ENCODE measurements around the gene PPM1E.
A peak's percentile ranks its signal among the peaks of the same experiment; 100 is the strongest.
"Not testable (repeated sequence)": the region's sequence is repeated elsewhere in the genome, so short reads cannot be mapped to it uniquely, and the experiment has no call there.

Gene PPM1E

GRCh38 chr17:58850106-58850505 lies 94.5 kb downstream of the PPM1E start:
- DNase-seq, result not testable (repeated sequence)

DNA sequence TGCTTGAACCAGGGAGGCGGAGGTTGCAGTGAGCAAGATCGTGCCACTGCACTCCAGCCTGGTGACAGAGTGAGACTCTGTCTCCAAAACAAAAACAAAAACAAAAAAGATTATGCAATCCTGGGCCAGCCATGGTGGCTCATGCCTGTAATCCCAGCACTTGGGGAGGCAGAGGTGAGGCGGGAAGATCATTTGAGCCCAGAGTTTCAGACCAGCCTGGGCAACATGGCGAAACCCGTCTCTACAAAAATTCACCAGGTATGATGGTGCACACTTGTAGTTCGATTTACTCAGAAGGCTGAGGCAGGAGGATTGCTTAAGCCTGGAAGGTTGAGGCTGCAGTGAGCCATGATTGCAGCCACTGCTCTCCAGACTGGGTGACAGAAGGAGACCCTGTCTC lies 109.6 kb downstream of the PPM1E start:
- DNase-seq, result no peak

- no peak for DNase-seq
These were observed 115.1 kb downstream of the PPM1E start for GRCh38 chr17:58870747-58871146.

GRCh38 chr17:58873926-58874325 lies 118.3 kb downstream of the PPM1E start:
- no peak for DNase-seq

GRCh38 chr17:58875261-58875660 lies 119.6 kb downstream of the PPM1E start:
- no peak for DNase-seq

DNA sequence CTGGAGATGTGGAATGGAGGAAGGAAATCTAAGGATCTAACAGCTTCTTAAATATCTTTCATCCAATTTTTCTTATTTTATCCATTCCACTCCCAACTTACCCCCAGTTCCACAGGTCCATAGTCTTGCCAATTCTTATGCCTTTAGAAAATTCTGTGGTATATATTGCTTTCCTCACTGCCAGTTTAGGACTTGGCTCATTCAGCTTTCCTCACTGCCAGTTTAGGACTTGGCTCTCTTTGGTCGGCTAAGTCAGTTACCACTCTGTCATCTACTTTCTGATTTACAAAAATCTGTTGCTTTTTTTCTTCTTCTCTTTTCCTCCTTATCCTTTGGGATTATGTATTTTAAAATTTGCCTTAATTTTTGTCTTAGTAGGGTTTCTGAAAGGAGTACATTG lies 128.5 kb downstream of the PPM1E start:
- no peak for DNase-seq

GRCh38 chr17:58886514-58886913 lies 130.9 kb downstream of the PPM1E start:
- no peak for DNase-seq

DNA sequence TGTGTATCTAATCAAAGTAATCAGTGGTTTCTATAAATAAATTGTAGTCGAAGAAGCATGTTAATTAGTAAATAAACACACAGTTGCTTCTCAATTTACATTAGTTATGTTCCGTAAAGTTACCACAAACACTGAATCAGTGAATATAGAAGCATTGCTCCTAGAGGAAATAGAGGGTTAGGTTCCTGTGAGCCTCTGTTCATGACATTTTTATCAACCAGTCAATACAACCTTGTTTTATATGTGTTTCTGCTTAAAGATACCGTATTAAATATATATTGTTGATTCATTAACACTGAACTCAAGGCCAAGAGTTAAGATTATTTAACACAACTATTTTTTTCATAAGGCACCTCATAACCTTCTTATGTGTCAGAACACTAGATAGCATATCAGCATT lies 134.3 kb downstream of the PPM1E start:
- no peak for DNase-seq

DNA sequence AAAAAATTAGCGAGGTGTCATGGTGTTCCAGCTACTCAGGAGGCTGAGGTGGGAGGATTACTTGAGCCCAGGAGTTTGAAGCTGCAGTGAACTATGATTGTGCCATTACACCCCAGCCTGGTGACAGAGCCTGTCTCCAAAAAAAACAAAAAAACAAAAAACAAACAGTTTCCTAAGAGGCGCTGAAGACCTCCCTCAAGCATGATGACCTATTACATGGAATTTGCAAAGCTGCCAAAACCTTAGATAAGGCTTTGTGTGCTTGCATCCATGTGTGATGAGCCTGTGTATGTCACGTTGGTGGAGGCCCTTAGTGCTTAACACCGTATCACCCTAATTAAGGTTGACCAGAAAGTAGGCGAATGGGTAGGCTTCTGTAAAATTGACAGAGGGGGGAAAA lies 143.5 kb downstream of the PPM1E start:
- no peak for DNase-seq

DNA sequence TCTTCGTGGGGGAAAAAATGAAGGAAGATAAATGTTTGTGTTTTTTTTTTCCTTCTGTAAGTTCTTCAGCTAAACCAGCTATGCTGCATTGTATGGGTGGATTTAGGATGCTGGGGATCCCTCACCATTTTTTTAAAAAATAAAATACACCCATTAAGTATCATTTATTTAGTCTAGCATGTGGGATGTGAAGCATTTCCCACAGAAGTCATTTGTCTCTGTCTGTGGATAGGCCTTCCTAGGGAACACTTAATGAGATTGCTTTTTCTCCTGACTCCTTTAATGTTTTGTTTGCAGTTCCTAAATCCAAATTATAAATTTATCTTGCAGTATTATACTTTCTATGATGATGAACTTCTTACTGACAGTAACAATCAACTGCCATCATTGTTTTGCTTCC lies 146.7 kb downstream of the PPM1E start:
- DNase-seq, result no peak

DNA sequence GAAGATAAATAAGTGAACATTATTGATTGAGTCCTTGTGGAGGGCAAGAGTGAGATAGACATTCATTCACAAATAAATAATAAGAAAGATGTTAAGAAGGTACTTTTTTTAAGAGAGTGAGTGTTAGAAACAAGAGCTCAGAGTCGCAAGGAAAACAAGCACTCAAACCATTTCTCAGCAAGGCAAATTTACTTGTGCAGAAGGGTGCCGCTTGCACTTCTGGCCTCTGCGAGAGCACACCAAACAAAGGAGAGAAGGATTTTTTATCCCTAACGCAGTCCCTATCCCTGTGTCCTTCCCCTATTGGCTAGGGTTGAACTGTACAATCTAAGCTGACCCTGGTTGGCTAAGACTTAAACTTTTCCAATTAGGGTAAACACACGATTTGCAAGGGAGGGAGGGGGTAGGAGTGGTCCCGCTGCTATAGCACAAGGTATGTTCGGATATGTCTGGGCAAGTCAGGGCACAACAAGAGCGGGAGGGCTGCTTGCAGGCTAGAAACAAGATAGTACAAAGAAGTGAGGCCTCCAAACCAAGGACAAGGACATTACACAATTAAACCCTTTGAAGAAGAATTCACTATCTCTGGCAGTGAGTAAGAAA lies 156.2 kb downstream of the PPM1E start:
- no peak for DNase-seq

DNA sequence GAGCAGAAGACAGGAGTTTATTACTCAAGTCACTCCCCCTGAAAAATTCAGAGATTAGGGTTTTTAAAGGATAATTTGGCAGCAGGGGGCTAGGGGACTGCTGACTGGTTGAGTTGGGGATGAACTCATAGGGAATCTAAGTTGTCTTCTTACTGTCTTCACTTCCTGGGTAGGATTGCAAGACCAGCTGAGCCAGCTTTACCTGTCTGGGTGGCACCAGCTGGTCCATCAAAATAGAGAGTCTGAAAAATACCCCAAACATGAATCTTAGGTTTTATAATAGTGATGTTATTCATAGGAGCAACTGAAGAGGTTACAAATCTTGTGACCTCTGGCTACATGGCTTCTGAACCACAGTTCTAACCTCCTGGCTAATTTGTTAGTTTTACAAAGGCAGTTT lies 157.9 kb downstream of the PPM1E start:
- no peak for DNase-seq

DNA sequence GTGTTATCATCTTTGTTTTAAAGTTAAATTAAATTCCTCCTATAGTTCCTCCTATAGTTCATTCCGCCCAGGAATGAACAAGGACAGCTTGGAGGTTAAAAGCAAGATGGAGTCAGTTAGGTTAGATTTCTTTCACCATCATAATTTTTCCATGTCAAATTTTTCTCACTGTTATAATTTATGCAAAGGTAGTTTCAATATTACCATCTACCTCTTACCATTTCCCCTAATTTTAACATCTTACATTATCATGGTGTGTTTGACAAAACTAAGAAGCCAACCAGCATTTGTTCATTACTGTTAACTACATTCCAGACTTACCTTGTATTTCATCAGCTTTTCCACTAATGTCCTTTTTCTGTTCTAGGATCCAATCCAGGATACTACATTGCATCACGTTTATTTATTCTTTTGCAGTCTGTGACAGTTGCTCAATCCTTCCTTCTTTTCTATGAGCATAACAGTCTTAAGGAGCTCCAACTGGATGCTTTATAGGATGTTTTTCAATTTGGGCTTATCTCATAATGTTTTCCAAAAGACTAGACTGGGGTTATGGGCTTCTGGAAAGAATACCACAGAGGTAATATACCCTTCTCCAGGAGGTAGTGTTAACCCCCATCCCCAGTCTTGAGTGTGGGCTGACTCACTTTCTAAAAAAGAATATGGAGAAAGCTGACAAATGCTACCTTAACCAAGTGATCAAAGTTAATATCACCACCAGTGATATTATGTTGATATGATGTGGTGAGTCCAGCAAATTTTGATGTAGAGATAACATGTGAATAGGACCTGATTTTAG lies 158.5 kb downstream of the PPM1E start:
- peak; percentile 0 for DNase-seq

DNA sequence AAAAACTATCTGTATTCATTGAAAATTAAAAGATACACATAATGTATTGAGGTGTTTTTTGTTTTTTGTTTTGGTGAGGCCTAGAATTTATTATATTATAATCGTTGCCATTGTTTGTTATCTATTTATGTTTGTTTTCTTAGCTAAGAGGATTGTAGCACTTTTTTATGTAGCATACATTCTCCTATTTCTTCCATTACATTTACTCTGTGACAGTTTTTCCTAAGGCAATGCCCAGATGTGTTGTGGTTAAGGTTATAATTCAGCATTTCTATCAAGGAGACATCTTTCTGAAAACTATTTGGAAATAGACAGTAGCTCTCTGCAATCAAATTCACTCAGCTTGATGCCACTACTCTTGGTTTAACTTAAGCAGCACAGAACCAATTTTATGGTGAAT lies 161.6 kb downstream of the PPM1E start:
- no peak for DNase-seq

GRCh38 chr17:58918072-58918471 lies 162.4 kb downstream of the PPM1E start:
- no peak for DNase-seq

DNA sequence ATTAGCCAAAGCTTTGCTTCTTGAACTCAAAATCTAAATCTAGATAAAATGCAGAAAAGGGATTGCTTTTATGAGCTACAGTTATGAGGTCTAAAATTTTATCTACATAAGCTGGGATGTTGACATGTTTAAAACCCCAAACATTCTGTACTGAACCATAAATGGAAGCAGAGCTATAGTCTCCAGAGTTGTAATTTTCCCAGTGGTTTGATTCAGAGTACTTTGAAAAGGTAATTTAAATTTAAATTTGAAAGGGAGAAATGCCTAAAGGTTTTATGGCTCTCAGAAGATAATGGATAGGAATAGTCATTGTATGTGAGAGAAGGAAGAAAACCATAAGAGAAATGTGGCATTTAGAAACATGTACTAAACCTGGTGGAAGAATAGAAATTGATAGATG lies 163.2 kb downstream of the PPM1E start:
- no peak for DNase-seq

- DNase-seq, result no peak
These were observed 165.1 kb downstream of the PPM1E start for GRCh38 chr17:58920773-58921172.

- DNase-seq, result no peak
These were observed 177.3 kb downstream of the PPM1E start for GRCh38 chr17:58932956-58933355.

DNA sequence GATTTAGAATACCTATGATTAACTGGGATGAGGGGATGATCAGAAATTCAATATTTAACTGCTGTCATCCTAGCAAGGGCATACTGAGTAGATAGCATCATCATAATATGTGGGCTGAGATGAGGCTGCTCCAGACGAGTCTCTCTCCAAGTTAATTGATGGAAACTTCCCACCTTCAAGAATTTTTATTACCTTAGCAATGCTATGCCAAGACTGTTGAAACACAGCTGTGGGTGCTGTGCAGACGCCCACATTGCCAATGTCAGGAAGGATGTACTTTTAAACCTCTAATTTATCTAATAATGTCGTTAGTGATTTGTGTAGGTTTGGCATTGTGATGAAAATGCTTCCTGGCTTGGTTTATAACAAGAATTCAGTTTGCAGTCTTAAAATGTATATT lies 180.6 kb downstream of the PPM1E start:
- DNase-seq, result no peak

DNA sequence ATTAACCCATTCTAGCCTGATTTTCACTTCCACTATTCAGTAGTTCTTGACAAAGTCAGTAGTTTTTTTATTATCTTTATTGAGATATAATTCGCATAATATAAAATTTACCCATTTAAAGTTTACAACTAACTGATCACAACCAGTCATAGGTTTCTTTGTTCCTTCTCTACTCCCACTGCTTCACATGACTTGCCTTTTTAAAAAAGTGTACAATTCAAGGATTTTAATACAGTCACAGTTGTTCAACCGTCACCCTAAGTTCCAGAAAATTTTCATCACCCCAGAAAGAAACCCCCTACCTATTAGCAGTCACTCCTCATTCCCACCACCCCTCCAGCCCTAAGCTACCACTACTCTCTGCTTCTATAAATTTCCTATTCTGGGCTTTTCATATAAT lies 188.5 kb downstream of the PPM1E start:
- DNase-seq, result no peak

GRCh38 chr17:58947411-58947810 lies 191.8 kb downstream of the PPM1E start:
- DNase-seq, result no peak

DNA sequence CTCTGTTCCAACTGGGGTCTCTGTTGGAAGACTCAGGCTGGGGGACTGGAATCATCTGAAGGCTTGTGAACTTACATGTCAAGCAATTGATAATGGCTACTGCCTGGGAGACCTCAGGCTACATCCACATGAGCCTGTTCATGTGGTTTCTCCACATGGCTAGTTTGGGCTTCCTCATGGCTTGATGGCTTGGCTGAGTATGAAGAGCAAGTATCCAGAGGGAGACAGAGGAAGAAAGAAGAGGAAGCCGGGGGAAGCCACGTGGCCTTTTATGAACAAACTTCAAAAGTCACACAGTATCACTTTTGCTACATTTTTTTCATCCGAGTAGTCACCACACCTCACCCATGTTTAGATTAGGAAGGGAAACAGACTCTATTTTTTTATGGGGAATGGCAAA lies 192.2 kb downstream of the PPM1E start:
- DNase-seq, result peak; percentile 13

- not testable (repeated sequence) for DNase-seq
These were observed 198.7 kb downstream of the PPM1E start for GRCh38 chr17:58954358-58954757.

GRCh38 chr17:58956997-58957724 lies 201.5 kb downstream of the PPM1E start:
- DNase-seq, result peak; percentile 88

All from fibroblast of skin of back (primary cell).